DMS79 (cell line): Measurements from ENCODE around the gene PCDHA6.
"Not testable (repeated sequence)": the region's sequence is repeated elsewhere in the genome, so short reads cannot be mapped to it uniquely, and the experiment has no call there.

Source experiments
- DNase-seq: peaks from one replicate; lab custom pipeline; 2025; lab: John Stamatoyannopoulos, UW

Gene PCDHA6, protein sequence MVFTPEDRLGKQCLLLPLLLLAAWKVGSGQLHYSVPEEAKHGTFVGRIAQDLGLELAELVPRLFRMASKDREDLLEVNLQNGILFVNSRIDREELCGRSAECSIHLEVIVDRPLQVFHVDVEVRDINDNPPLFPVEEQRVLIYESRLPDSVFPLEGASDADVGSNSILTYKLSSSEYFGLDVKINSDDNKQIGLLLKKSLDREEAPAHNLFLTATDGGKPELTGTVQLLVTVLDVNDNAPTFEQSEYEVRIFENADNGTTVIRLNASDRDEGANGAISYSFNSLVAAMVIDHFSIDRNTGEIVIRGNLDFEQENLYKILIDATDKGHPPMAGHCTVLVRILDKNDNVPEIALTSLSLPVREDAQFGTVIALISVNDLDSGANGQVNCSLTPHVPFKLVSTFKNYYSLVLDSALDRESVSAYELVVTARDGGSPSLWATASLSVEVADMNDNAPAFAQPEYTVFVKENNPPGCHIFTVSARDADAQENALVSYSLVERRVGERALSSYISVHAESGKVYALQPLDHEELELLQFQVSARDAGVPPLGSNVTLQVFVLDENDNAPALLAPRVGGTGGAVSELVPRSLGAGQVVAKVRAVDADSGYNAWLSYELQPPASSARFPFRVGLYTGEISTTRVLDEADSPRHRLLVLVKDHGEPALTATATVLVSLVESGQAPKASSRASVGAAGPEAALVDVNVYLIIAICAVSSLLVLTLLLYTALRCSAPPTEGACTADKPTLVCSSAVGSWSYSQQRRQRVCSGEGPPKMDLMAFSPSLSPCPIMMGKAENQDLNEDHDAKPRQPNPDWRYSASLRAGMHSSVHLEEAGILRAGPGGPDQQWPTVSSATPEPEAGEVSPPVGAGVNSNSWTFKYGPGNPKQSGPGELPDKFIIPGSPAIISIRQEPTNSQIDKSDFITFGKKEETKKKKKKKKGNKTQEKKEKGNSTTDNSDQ

GRCh38 chr5:140827704-140828361, at the start of gene PCDHA6:
PCDHA6 (plus strand) TSS chr5:140827960; CDS start chr5:140828092, 132 bp downstream.
- DNase-seq: no peak

GRCh38 chr5:140780512-140780911, 47.2 kb upstream of the PCDHA6 start:
- DNase-seq: no peak

GRCh38 chr5:140785905-140786686, 41.7 kb upstream of the PCDHA6 start, which contains the start of gene PCDHA1:
PCDHA1 (plus strand) TSS chr5:140786140.
- no peak for DNase-seq

- DNase-seq: not testable (repeated sequence)
Observed at GRCh38 chr5:140787422-140787821, 40.3 kb upstream of the PCDHA6 start.

DNA sequence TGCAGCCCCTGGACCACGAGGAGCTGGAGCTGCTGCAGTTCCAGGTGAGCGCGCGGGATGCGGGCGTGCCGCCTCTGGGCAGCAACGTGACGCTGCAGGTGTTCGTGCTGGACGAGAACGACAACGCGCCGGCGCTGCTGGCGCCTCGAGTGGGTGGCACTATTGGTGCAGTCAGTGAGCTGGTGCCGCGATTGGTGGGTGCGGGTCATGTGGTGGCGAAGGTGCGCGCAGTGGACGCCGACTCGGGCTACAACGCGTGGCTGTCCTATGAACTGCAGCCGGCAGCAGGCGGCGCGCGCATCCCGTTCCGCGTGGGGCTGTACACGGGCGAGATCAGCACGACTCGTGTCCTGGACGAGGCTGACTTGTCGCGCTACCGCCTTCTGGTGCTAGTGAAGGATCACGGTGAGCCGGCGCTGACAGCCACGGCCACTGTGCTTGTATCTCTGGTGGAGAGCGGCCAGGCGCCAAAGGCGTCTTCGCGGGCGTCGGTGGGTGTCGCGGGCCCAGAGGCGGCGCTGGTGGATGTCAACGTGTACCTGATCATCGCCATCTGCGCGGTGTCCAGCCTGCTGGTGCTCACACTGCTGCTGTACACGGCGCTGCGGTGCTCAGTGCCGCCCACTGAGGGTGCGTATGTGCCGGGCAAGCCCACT, 39.8 kb upstream of the PCDHA6 start:
- not testable (repeated sequence) for DNase-seq

- no peak for DNase-seq
Observed at GRCh38 chr5:140791089-140791488, 36.7 kb upstream of the PCDHA6 start.

DNA sequence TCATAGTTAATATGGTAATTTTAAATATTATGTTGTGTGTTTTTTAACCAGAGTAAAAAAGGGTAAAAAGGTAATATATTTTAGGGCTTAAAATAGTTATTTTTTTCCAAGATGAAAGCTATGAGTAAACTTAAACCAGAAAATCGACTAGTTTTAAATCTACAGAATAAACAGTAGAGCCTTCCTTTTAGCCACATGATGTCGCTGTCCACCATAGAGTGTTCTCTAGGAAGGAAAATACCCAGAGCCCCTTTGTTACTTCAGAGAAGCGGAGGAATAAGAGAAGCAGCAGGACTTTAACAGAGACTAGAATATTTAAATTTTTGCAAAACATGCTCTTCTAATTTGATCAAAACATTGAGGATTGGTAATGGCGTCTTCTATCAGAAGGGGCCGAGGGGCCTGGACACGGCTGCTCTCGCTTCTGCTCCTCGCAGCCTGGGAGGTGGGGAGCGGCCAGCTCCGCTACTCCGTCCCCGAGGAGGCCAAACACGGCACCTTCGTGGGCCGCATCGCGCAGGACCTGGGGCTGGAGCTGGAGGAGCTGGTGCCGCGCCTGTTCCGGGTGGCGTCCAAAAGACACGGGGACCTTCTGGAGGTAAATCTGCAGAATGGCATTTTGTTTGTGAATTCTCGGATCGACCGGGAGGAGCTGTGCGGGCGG, 33.0 kb upstream of the PCDHA6 start, which contains the start of gene PCDHA2:
Gene PCDHA2, plus strand, starts transcription at position 258 of the 664 bp plus-strand sequence.
- no peak for DNase-seq

DNA sequence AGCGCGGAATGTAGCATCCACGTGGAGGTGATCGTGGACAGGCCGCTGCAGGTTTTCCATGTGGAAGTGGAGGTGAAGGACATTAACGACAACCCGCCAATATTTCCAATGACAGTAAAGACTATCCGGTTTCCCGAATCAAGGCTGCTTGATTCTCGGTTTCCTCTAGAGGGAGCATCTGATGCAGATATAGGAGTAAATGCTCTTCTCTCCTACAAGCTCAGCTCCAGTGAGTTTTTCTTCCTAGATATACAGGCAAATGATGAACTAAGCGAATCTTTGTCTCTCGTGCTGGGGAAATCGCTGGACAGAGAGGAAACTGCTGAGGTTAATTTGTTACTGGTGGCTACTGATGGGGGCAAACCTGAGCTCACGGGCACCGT, 32.5 kb upstream of the PCDHA6 start:
- no peak for DNase-seq

- not testable (repeated sequence) for DNase-seq
Observed at GRCh38 chr5:140796072-140796717, 31.6 kb upstream of the PCDHA6 start.

DNA sequence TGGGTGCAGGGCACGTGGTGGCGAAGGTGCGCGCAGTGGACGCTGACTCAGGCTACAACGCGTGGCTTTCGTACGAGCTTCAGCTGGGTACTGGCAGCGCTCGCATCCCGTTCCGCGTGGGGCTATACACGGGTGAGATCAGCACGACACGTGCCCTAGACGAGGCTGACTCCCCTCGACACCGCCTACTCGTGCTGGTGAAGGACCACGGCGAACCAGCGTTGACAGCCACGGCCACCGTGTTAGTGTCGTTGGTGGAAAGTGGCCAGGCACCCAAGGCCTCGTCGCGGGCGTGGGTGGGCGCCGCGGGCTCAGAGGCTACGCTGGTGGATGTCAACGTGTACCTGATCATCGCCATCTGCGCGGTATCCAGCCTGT, 31.1 kb upstream of the PCDHA6 start:
- no peak for DNase-seq

GRCh38 chr5:140800816-140801493, 26.8 kb upstream of the PCDHA6 start, which contains the start of gene PCDHA3:
PCDHA3 (plus strand) TSS chr5:140801057.
- DNase-seq: no peak

DNA sequence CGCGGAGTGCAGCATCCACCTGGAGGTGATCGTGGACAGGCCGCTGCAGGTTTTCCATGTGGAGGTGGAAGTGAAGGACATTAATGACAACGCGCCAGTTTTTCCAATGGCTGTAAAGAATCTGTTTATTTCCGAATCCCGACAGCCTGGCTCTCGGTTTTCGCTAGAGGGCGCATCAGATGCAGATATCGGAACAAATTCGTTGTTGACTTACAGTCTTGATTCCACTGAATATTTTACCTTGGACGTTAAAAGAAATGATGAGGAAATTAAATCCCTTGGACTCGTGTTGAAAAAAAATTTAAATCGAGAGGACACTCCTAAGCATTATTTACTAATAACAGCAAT, 26.3 kb upstream of the PCDHA6 start:
- DNase-seq: no peak

DNA sequence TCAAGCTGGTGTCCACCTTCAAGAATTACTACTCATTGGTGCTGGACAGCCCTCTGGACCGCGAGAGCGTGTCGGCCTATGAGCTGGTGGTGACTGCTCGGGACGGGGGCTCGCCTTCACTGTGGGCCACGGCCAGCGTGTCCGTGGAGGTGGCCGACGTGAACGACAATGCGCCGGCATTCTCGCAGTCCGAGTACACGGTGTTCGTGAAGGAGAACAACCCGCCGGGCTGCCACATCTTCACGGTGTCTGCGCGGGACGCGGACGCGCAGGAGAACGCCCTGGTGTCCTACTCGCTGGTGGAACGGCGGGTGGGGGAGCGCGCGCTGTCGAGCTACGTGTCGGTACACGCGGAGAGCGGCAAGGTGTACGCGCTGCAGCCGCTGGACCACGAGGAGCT, 25.4 kb upstream of the PCDHA6 start:
- DNase-seq: not testable (repeated sequence)

- DNase-seq: no peak
Observed at GRCh38 chr5:140802781-140803271, 24.9 kb upstream of the PCDHA6 start.

- DNase-seq: no peak
Observed at GRCh38 chr5:140806834-140807775, 20.7 kb upstream of the PCDHA6 start, which contains the start of gene PCDHA4. PCDHA4 (plus strand) TSS chr5:140807068.

DNA sequence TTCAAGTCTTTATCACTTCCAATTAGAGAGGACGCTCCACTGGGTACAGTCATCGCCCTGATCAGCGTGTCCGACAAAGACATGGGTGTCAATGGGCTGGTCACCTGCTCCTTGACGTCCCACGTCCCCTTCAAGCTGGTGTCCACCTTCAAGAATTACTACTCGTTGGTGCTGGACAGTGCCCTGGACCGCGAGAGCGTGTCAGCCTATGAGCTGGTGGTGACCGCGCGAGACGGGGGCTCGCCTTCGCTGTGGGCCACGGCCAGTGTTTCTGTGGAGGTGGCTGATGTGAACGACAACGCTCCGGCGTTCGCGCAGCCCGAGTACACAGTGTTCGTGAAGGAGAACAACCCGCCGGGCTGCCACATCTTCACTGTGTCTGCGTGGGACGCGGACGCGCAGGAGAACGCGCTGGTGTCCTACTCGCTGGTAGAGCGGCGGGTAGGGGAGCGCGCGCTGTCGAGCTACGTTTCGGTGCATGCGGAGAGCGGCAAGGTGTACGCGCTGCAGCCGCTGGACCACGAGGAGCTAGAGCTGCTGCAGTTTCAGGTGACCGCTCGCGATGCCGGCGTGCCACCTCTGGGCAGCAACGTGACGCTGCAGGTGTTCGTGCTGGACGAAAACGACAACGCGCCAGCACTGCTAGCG, 19.4 kb upstream of the PCDHA6 start:
- not testable (repeated sequence) for DNase-seq

GRCh38 chr5:140808889-140809291, 18.9 kb upstream of the PCDHA6 start:
- no peak for DNase-seq
